ENCODE measurements around the gene EHMT2. TPM values are rescaled to one million over a fixed set of nuclear protein-coding genes. Genes with fewer than 3 reads are reported as not detected.

The EHMT2 gene
- total and polyA plus RNA-seq, 2 of the 13 experiments (the other 11 are each of a cell fraction or from before 2014, with no cell fraction given): 55.2 to 69.2 TPM

DNA sequence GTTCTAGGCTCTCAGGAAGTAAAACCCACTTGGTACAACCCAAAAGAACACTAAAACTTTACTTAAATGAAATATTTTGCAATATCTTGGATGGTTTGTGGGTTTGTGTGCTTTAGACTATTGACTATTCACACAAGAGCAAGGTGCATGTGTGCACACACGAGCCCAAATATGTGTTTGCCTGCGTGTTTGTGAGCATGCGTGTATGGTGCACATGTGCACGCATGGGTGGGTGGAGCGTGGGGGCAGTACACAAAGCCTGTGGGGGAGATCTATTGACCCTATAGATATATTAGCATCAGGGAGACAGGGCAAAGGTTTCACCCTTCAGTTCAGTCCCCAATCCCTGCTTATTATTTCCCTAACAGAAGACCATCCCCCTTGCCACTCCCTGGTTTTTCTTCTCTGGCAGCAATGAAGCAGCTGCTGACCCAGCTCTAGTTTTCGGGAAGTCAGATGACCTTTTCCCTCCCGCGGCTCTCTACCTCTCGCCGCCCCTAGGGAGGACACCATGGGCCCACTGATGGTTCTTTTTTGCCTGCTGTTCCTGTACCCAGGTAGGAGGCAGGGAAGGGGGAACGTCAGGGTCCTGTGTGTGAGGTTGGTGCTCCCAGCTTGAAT, 29.9 kb upstream of the EHMT2 start, which contains the start of gene C2 (continued):
- TF ChIP-seq, protein P1, sequence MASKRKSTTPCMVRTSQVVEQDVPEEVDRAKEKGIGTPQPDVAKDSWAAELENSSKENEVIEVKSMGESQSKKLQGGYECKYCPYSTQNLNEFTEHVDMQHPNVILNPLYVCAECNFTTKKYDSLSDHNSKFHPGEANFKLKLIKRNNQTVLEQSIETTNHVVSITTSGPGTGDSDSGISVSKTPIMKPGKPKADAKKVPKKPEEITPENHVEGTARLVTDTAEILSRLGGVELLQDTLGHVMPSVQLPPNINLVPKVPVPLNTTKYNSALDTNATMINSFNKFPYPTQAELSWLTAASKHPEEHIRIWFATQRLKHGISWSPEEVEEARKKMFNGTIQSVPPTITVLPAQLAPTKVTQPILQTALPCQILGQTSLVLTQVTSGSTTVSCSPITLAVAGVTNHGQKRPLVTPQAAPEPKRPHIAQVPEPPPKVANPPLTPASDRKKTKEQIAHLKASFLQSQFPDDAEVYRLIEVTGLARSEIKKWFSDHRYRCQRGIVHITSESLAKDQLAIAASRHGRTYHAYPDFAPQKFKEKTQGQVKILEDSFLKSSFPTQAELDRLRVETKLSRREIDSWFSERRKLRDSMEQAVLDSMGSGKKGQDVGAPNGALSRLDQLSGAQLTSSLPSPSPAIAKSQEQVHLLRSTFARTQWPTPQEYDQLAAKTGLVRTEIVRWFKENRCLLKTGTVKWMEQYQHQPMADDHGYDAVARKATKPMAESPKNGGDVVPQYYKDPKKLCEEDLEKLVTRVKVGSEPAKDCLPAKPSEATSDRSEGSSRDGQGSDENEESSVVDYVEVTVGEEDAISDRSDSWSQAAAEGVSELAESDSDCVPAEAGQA (IDR thresholded peaks at IDR 0.05; ENCODE audit: low read depth): peak; percentile 35; the same call in 1 of the 2 replicates
- TF ChIP-seq, protein P1 (CRISPR knock-in tag; IDR thresholded peaks at IDR 0.05; ENCODE audit: borderline replicate concordance): no peak
- TF ChIP-seq SP140L (CRISPR knock-in tag; IDR thresholded peaks at IDR 0.05; ENCODE audit: borderline replicate concordance) (no peak), NR3C1 (CRISPR knock-in tag; IDR thresholded peaks at IDR 0.05) (no peak), HNRNPL (IDR thresholded peaks at IDR 0.05; ENCODE audit: low read depth, low read length) (no peak), FOXK2 (IDR thresholded peaks at IDR 0.05) (peak; percentile 82; the same call in 1 of the 2 replicates), TEAD3 (CRISPR knock-in tag; optimal IDR thresholded peaks at IDR 0.05; ENCODE audit: borderline replicate concordance) (peak; percentile 98), EEA1 (CRISPR knock-in tag; IDR thresholded peaks at IDR 0.05; ENCODE audit: borderline replicate concordance) (peak; percentile 59; the same call in 1 of the 2 replicates), TP53 (CRISPR knock-in tag; conservative IDR thresholded peaks at IDR 0.05) (no peak), BORCS8-MEF2B (CRISPR knock-in tag; IDR thresholded peaks at IDR 0.05) (peak; percentile 90), FOXA1 (IDR thresholded peaks at IDR 0.05) (peak; percentile 91), FOXA1 (CRISPR knock-in tag; IDR thresholded peaks at IDR 0.05) (peak; percentile 99), ZC3H4 (CRISPR knock-in tag; IDR thresholded peaks at IDR 0.05; ENCODE audit: borderline replicate concordance) (no peak), ZNF343 (CRISPR knock-in tag; IDR thresholded peaks at IDR 0.05) (no peak), ZNF564 (CRISPR knock-in tag; IDR thresholded peaks at IDR 0.05) (no peak; the same call in 1 of the 2 replicates), ZFP37 (CRISPR knock-in tag; IDR thresholded peaks at IDR 0.05; ENCODE audit: borderline replicate concordance) (no peak; the same call in 1 of the 2 replicates)
- TF ChIP-seq, protein P2, sequence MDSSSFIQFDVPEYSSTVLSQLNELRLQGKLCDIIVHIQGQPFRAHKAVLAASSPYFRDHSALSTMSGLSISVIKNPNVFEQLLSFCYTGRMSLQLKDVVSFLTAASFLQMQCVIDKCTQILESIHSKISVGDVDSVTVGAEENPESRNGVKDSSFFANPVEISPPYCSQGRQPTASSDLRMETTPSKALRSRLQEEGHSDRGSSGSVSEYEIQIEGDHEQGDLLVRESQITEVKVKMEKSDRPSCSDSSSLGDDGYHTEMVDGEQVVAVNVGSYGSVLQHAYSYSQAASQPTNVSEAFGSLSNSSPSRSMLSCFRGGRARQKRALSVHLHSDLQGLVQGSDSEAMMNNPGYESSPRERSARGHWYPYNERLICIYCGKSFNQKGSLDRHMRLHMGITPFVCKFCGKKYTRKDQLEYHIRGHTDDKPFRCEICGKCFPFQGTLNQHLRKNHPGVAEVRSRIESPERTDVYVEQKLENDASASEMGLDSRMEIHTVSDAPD (CRISPR knock-in tag; IDR thresholded peaks at IDR 0.05): peak; percentile 86
- TF ChIP-seq, protein P3, sequence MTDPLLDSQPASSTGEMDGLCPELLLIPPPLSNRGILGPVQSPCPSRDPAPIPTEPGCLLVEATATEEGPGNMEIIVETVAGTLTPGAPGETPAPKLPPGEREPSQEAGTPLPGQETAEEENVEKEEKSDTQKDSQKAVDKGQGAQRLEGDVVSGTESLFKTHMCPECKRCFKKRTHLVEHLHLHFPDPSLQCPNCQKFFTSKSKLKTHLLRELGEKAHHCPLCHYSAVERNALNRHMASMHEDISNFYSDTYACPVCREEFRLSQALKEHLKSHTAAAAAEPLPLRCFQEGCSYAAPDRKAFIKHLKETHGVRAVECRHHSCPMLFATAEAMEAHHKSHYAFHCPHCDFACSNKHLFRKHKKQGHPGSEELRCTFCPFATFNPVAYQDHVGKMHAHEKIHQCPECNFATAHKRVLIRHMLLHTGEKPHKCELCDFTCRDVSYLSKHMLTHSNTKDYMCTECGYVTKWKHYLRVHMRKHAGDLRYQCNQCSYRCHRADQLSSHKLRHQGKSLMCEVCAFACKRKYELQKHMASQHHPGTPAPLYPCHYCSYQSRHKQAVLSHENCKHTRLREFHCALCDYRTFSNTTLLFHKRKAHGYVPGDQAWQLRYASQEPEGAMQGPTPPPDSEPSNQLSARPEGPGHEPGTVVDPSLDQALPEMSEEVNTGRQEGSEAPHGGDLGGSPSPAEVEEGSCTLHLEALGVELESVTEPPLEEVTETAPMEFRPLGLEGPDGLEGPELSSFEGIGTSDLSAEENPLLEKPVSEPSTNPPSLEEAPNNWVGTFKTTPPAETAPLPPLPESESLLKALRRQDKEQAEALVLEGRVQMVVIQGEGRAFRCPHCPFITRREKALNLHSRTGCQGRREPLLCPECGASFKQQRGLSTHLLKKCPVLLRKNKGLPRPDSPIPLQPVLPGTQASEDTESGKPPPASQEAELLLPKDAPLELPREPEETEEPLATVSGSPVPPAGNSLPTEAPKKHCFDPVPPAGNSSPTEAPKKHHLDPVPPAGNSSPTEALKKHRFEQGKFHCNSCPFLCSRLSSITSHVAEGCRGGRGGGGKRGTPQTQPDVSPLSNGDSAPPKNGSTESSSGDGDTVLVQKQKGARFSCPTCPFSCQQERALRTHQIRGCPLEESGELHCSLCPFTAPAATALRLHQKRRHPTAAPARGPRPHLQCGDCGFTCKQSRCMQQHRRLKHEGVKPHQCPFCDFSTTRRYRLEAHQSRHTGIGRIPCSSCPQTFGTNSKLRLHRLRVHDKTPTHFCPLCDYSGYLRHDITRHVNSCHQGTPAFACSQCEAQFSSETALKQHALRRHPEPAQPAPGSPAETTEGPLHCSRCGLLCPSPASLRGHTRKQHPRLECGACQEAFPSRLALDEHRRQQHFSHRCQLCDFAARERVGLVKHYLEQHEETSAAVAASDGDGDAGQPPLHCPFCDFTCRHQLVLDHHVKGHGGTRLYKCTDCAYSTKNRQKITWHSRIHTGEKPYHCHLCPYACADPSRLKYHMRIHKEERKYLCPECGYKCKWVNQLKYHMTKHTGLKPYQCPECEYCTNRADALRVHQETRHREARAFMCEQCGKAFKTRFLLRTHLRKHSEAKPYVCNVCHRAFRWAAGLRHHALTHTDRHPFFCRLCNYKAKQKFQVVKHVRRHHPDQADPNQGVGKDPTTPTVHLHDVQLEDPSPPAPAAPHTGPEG (CRISPR knock-in tag; IDR thresholded peaks at IDR 0.05): no peak

Data from HepG2 (cell line).